Stimulated activated CD8-positive, alpha-beta memory T cell treated with anti-CD3 and anti-CD28 coated beads, Interleukin-7, amount 100 ng/mL, for 1 hour (primary cell): ENCODE results near the gene YKT6.
A peak's percentile ranks its signal among the peaks of the same experiment; 100 is the strongest.
"Not testable (repeated sequence)": the region's sequence is repeated elsewhere in the genome, so short reads cannot be mapped to it uniquely, and the experiment has no call there.

Experiments
- DNase-seq, 2 donors: peaks; one replicate each; pipeline ENCODE4 v3.0.0-alpha.2; 2020; ENCODE audit warnings: low read depth in 2 of 2

The YKT6 gene

GRCh38 chr7:44200699-44201461 lies at the start of gene YKT6:
YKT6 (plus strand) TSS chr7:44200978; CDS start chr7:44201136, 158 bp downstream.
- peak; percentile 84 to 86 for DNase-seq

- no peak for DNase-seq
Observed at GRCh38 chr7:44151956-44152355, 48.8 kb upstream of the YKT6 start.

- no peak for DNase-seq
Observed at GRCh38 chr7:44152971-44153947, 47.5 kb upstream of the YKT6 start.

GRCh38 chr7:44153948-44154335 lies 46.8 kb upstream of the YKT6 start:
- no peak for DNase-seq

- no peak for DNase-seq
Observed at GRCh38 chr7:44154703-44155102, 46.1 kb upstream of the YKT6 start.

- DNase-seq = no peak
Observed at GRCh38 chr7:44155191-44156185, 45.3 kb upstream of the YKT6 start.

- no peak for DNase-seq
Observed at GRCh38 chr7:44156453-44157010, 44.2 kb upstream of the YKT6 start.

GRCh38 chr7:44157116-44158080 lies 43.4 kb upstream of the YKT6 start:
- no peak for DNase-seq

GRCh38 chr7:44158096-44158872 lies 42.5 kb upstream of the YKT6 start:
- no peak for DNase-seq

- no peak for DNase-seq
Observed at GRCh38 chr7:44158873-44159631, 41.7 kb upstream of the YKT6 start.

GRCh38 chr7:44159824-44160630 lies 40.8 kb upstream of the YKT6 start:
- no peak for DNase-seq

GRCh38 chr7:44161371-44161770 lies 39.4 kb upstream of the YKT6 start:
- no peak for DNase-seq

GRCh38 chr7:44162179-44162578 lies 38.6 kb upstream of the YKT6 start:
- DNase-seq = no peak

- DNase-seq = no peak
Observed at GRCh38 chr7:44162785-44163395, 37.9 kb upstream of the YKT6 start.

GRCh38 chr7:44163591-44163990 lies 37.2 kb upstream of the YKT6 start:
- DNase-seq = no peak

GRCh38 chr7:44167920-44168319 lies 32.9 kb upstream of the YKT6 start:
- DNase-seq = no peak

- DNase-seq = not testable (repeated sequence)
Observed at GRCh38 chr7:44171901-44172300, 28.9 kb upstream of the YKT6 start.
